Ramos (cell line): ENCODE results near the gene DDX31.
"Not testable (repeated sequence)": the region's sequence is repeated elsewhere in the genome, so short reads cannot be mapped to it uniquely, and the experiment has no call there.

Source experiments
- in situ Hi-C: fragments of 300-500 bp; cut with MboI; formaldehyde crosslinking; loops from one replicate; pipeline ENCODE4 v1.14.3; 2022; ENCODE audit warnings: low sequenced_read_pairs; ENCODE audit not compliant: unreplicated experiment

The DDX31 gene

GRCh38 chr9:132583584-132584304, 86.0 kb downstream of the DDX31 start:
- in situ Hi-C loops = no loop called here

GRCh38 chr9:132582786-132583583, 86.8 kb downstream of the DDX31 start:
- in situ Hi-C loops = no loop called here

- in situ Hi-C loops = no loop called here
These were observed 87.5 kb downstream of the DDX31 start, which contains the start of gene BARHL1 for GRCh38 chr9:132582276-132582785. BARHL1 (plus strand) TSS chr9:132582606; CDS start chr9:132582798, 192 bp downstream.

- in situ Hi-C loops = loop anchor here (5.0 kb wide), 1 partner anchor 167 kb away; the partner anchor contains the start of gene CFAP77
These were observed 90.4 kb downstream of the DDX31 start for GRCh38 chr9:132579427-132579798.

- in situ Hi-C loops = loop anchor here (5.0 kb wide), 1 partner anchor 166 kb away; the partner anchor contains the start of gene CFAP77
These were observed 91.3 kb downstream of the DDX31 start for GRCh38 chr9:132578367-132578932.

- in situ Hi-C loops = loop anchor here (5.0 kb wide), 1 partner anchor 165 kb away; the partner anchor contains the start of gene CFAP77
These were observed 92.7 kb downstream of the DDX31 start for GRCh38 chr9:132577119-132577518.

GRCh38 chr9:132575811-132576210, 94.0 kb downstream of the DDX31 start:
- in situ Hi-C loops = loop anchor here (5.0 kb wide), 1 partner anchor 164 kb away; the partner anchor contains the start of gene CFAP77

GRCh38 chr9:132575005-132575609, 94.7 kb downstream of the DDX31 start:
- in situ Hi-C loops = loop anchor here (5.0 kb wide), 1 partner anchor 163 kb away; the partner anchor contains the start of gene CFAP77

- in situ Hi-C loops = no loop called here
These were observed 96.9 kb downstream of the DDX31 start for GRCh38 chr9:132572921-132573320.

- in situ Hi-C loops = no loop called here
These were observed 97.8 kb downstream of the DDX31 start for GRCh38 chr9:132571806-132572600.

GRCh38 chr9:132568787-132569186, 101.0 kb downstream of the DDX31 start:
- in situ Hi-C loops = not testable (repeated sequence)

GRCh38 chr9:132564526-132564925, 105.3 kb downstream of the DDX31 start:
- in situ Hi-C loops = no loop called here

- in situ Hi-C loops = no loop called here
These were observed 107.5 kb downstream of the DDX31 start for GRCh38 chr9:132562306-132562573.

- in situ Hi-C loops = no loop called here
These were observed 109.1 kb downstream of the DDX31 start for GRCh38 chr9:132560616-132561202.

GRCh38 chr9:132559711-132560110, 110.1 kb downstream of the DDX31 start:
- in situ Hi-C loops = no loop called here

- in situ Hi-C loops = no loop called here
These were observed 112.6 kb downstream of the DDX31 start for GRCh38 chr9:132557159-132557558.

GRCh38 chr9:132556714-132557113, 113.1 kb downstream of the DDX31 start:
- in situ Hi-C loops = no loop called here

- in situ Hi-C loops = no loop called here
These were observed 113.5 kb downstream of the DDX31 start for GRCh38 chr9:132556235-132556634.

- in situ Hi-C loops = no loop called here
These were observed 114.3 kb downstream of the DDX31 start for GRCh38 chr9:132555528-132555927.
